Measurements from ENCODE around the gene ITPRID2. TPM values are rescaled to one million over a fixed set of nuclear protein-coding genes. Genes with fewer than 3 reads are reported as not detected.

Gene ITPRID2
- total RNA-seq, 1 donor from 2014 or later, result 109 TPM

GRCh38 chr2:181887045-181887444, 4.5 kb upstream of the ITPRID2 start:
- Mint-ChIP-seq H3K9me3 (no peaks in the 10 kb centered on the region), H3K4me3 (no peak overlapping the region), H3K27me3 (no peaks in the 10 kb centered on the region), H3K27ac (no peak overlapping the region), H3K4me1 (ENCODE audit: unreplicated experiment) (peaks cover 5% of the 10 kb centered on the region), H3K36me3 (no peaks in the 10 kb centered on the region)
- TF ChIP-seq CTCF (conservative IDR thresholded peaks at IDR 0.05), result no peak
- DNase-seq (ENCODE audit: extremely low spot score, unreplicated experiment), result no peak

GRCh38 chr2:181889776-181890175, 1.8 kb upstream of the ITPRID2 start:
- no peak overlapping the region for H3K27ac Mint-ChIP-seq
- peak overlapping the region; percentile 69 for H3K4me3 Mint-ChIP-seq
- peaks cover 28% of the 10 kb centered on the region for H3K4me1 Mint-ChIP-seq (ENCODE audit: unreplicated experiment)
- no peak for DNase-seq (ENCODE audit: extremely low spot score, unreplicated experiment)
- no peaks in the 10 kb centered on the region for H3K27me3 Mint-ChIP-seq
- no peak for TF ChIP-seq CTCF (conservative IDR thresholded peaks at IDR 0.05)
- no peaks in the 10 kb centered on the region for H3K9me3 Mint-ChIP-seq
- H3K36me3 Mint-ChIP-seq, result peaks cover 4% of the 10 kb centered on the region

GRCh38 chr2:181890271-181890670, 1.3 kb upstream of the ITPRID2 start:
- H3K9me3 Mint-ChIP-seq, result no peaks in the 10 kb centered on the region
- H3K4me1 Mint-ChIP-seq (ENCODE audit: unreplicated experiment), result peaks cover 28% of the 10 kb centered on the region
- no peak for TF ChIP-seq CTCF (conservative IDR thresholded peaks at IDR 0.05)
- H3K27me3 Mint-ChIP-seq, result no peaks in the 10 kb centered on the region
- peak overlapping the region; percentile 16 for H3K27ac Mint-ChIP-seq
- peak overlapping the region; percentile 69 for H3K4me3 Mint-ChIP-seq
- H3K36me3 Mint-ChIP-seq, result peaks cover 4% of the 10 kb centered on the region
- DNase-seq (ENCODE audit: extremely low spot score, unreplicated experiment), result no peak

- peaks cover 14% of the 10 kb centered on the region for H3K36me3 Mint-ChIP-seq
- H3K4me1 Mint-ChIP-seq (ENCODE audit: unreplicated experiment), result peaks cover 42% of the 10 kb centered on the region
- H3K9me3 Mint-ChIP-seq, result no peaks in the 10 kb centered on the region
- peak overlapping the region; percentile 97 for H3K4me3 Mint-ChIP-seq
- peak overlapping the region; percentile 91 for H3K27ac Mint-ChIP-seq
- DNase-seq (ENCODE audit: extremely low spot score, unreplicated experiment), result peak; percentile 85
- TF ChIP-seq CTCF (conservative IDR thresholded peaks at IDR 0.05), result peak; percentile 54
- no peaks in the 10 kb centered on the region for H3K27me3 Mint-ChIP-seq
Measured at GRCh38 chr2:181891966-181892798, 652 bp downstream of the ITPRID2 start.

- Mint-ChIP-seq H3K36me3 (peaks cover 14% of the 10 kb centered on the region), H3K27me3 (no peaks in the 10 kb centered on the region), H3K9me3 (no peaks in the 10 kb centered on the region), H3K4me3 (peak overlapping the region; percentile 97), H3K4me1 (ENCODE audit: unreplicated experiment) (peaks cover 42% of the 10 kb centered on the region), H3K27ac (peak overlapping the region; percentile 91)
- DNase-seq (ENCODE audit: extremely low spot score, unreplicated experiment), result no peak
- no peak for TF ChIP-seq CTCF (conservative IDR thresholded peaks at IDR 0.05)
Measured at GRCh38 chr2:181892799-181893435, 1.4 kb downstream of the ITPRID2 start.

All from type B pancreatic cell (in vitro differentiated cells).